ENCODE data around the gene PCGF2. TPM values are rescaled to one million over a fixed set of nuclear protein-coding genes. Genes with fewer than 3 reads are reported as not detected.

PCGF2 gene
- total RNA-seq, 2 experiments from 2014 or later = 12.8 to 47.3 TPM

- Histone ChIP-seq H3K36me3 (ENCODE audit: insufficient read depth, low read length) (peaks cover 11% of the 10 kb centered on the region; the same call in 1 of the 2 replicates), H3K9me3 (ENCODE audit: low read length) (no peaks in the 10 kb centered on the region), H4K20me1 (ENCODE audit: insufficient read depth, low read length) (peaks cover 12% of the 10 kb centered on the region; the same call in 1 of the 2 replicates), H3K9me2 (ENCODE audit: insufficient read depth, low read length) (no peaks in the 10 kb centered on the region), H3K4me2 (ENCODE audit: low read length) (peak overlapping the region; percentile 100), H3K4me1 (ENCODE audit: insufficient read depth, low read length, poor library complexity, severe bottlenecking) (peaks cover 38% of the 10 kb centered on the region), H3K27ac (ENCODE audit: low read depth, low read length, poor library complexity, severe bottlenecking) (peak overlapping the region; percentile 92), H3K79me2 (ENCODE audit: insufficient read depth, low read depth, low read length) (peaks cover 36% of the 10 kb centered on the region), H2AFZ (ENCODE audit: low read length) (peak overlapping the region; percentile 27; the same call in 1 of the 2 replicates), H3K4me3 (ENCODE audit: low read depth, low read length, poor library complexity, severe bottlenecking) (peak overlapping the region; percentile 81)
- intact Hi-C loops (cut with micrococcal nuclease; ENCODE audit: unreplicated experiment) = loop anchor here (1.0 to 2.0 kb wide), 4 partner anchors 25 to 166 kb away; no protein-coding TSS in a partner anchor
- ChIA-PET POLR2A (no interaction called here), CTCF (ENCODE audit: unreplicated experiment) (no interaction called here)
- DNase-seq (ENCODE audit: low spot score) = peak; percentile 52
- BruUV-seq (replicated peaks) = TSS peak; percentile 70
- TF ChIP-seq EZH2phosphoT487 (IDR thresholded peaks at IDR 0.05; ENCODE audit: borderline replicate concordance, low read depth, low read length) = no peak
- TF ChIP-seq CTCF (conservative IDR thresholded peaks at IDR 0.05; ENCODE audit: low read length) = 0 out of 2 replicates have a peak, but pooled peaks have one; percentile 14
Measured at GRCh38 chr17:38702916-38703741, 45.0 kb downstream of the PCGF2 start.

- ChIA-PET POLR2A (no interaction called here), CTCF (ENCODE audit: unreplicated experiment) (no interaction called here)
- peaks cover 36% of the 10 kb centered on the region for H3K4me1 ChIP-seq (ENCODE audit: insufficient read depth, low read length, poor library complexity, severe bottlenecking)
- H3K79me2 ChIP-seq (ENCODE audit: insufficient read depth, low read depth, low read length) = peaks cover 28% of the 10 kb centered on the region
- H3K9me2 ChIP-seq (ENCODE audit: insufficient read depth, low read length) = no peaks in the 10 kb centered on the region
- BruUV-seq (replicated peaks) = TSS peak; percentile 91
- peaks cover 11% of the 10 kb centered on the region; the same call in 1 of the 2 replicates for H4K20me1 ChIP-seq (ENCODE audit: insufficient read depth, low read length)
- peak overlapping the region; percentile 100 for H3K4me2 ChIP-seq (ENCODE audit: low read length)
- H3K36me3 ChIP-seq (ENCODE audit: insufficient read depth, low read length) = peaks cover 3% of the 10 kb centered on the region; the same call in 1 of the 2 replicates
- DNase-seq (ENCODE audit: low spot score) = peak; percentile 85
- peak overlapping the region; percentile 92 for H3K27ac ChIP-seq (ENCODE audit: low read depth, low read length, poor library complexity, severe bottlenecking)
- H3K4me3 ChIP-seq (ENCODE audit: low read depth, low read length, poor library complexity, severe bottlenecking) = peak overlapping the region; percentile 81
- peak overlapping the region; percentile 78; the same call in 1 of the 2 replicates for H2AFZ ChIP-seq (ENCODE audit: low read length)
- H3K9me3 ChIP-seq (ENCODE audit: low read length) = no peaks in the 10 kb centered on the region
- no peak for TF ChIP-seq CTCF (conservative IDR thresholded peaks at IDR 0.05; ENCODE audit: low read length)
- TF ChIP-seq EZH2phosphoT487 (IDR thresholded peaks at IDR 0.05; ENCODE audit: borderline replicate concordance, low read depth, low read length) = no peak
- intact Hi-C loops (cut with micrococcal nuclease; ENCODE audit: unreplicated experiment) = loop anchor here (1.0 to 2.0 kb wide), 3 partner anchors 25 to 167 kb away; no protein-coding TSS in a partner anchor
Measured at GRCh38 chr17:38702166-38702915, 45.8 kb downstream of the PCGF2 start.
